Gastroesophageal sphincter (tissue), 3 donors: ENCODE results near the gene DNAJB6.

Source experiments
- CTCF ChIP-seq, 4 experiments: fragments of 200-600 bp in 2 of 4; fragments of 450-650 bp in 2 of 4; sonication (generic) in 1 of 4; IDR thresholded peaks; one replicate each; pipeline ENCODE4 v1.5.1; 2017 to 2019; ENCODE audit warnings: antibody characterized with exemption in 4 of 4, mild to moderate bottlenecking in 2 of 4, moderate library complexity in 2 of 4
- EP300 ChIP-seq: sonication (generic); formaldehyde crosslinking; IDR thresholded peaks from one replicate; pipeline ENCODE4 v1.6.1; 2017; ENCODE audit warnings: antibody characterized with exemption, mild to moderate bottlenecking
- POLR2A ChIP-seq, 2 donors: fragments of 450-650 bp; IDR thresholded peaks; one replicate each; pipeline ENCODE4 v1.6.1; 2017; ENCODE audit warnings: antibody characterized with exemption in 2 of 2, mild to moderate bottlenecking in 2 of 2, moderate library complexity in 1 of 2

- TF ChIP-seq CTCF (IDR thresholded peaks at IDR 0.05) (no peak), POLR2A (IDR thresholded peaks at IDR 0.05) (no peak), EP300 (no peak)
These were observed 20.6 kb downstream of the DNAJB6 start for GRCh38 chr7:157357129-157358040.
